Mesendoderm (in vitro differentiated cells): ENCODE results near the gene NEURL3.

Source experiments
- DNase-seq: peaks from one replicate; pipeline ENCODE4 v3.0.0; 2013
- H2AK5ac ChIP-seq: 2 replicates; pipeline ENCODE4 v1.6.1; 2013; ENCODE audit warnings: low read length, inconsistent platforms
- H2BK120ac ChIP-seq: 2 replicates; pipeline ENCODE4 v1.6.1; 2013; ENCODE audit warnings: low read depth, mild to moderate bottlenecking, low read length, moderate library complexity, mixed read lengths
- H2BK15ac ChIP-seq: replicated peaks from 2 replicates; pipeline ENCODE4 v1.6.1; 2013; ENCODE audit warnings: low read depth, mild to moderate bottlenecking, moderate library complexity
- H2BK5ac ChIP-seq: 2 replicates; pipeline ENCODE4 v1.6.1; 2013; ENCODE audit warnings: low read length, inconsistent platforms
- H3K18ac ChIP-seq: 2 replicates; pipeline ENCODE4 v1.6.1; 2013; ENCODE audit warnings: mild to moderate bottlenecking, low read length, mixed read lengths
- H3K23ac ChIP-seq: one replicate; pipeline ENCODE4 v1.6.1; 2013; ENCODE audit warnings: low read length
- H3K27ac ChIP-seq: 2 replicates; pipeline ENCODE4 v1.5.1; 2013; ENCODE audit warnings: low read depth, mild to moderate bottlenecking, inconsistent platforms, low read length, moderate library complexity
- H3K27me3 ChIP-seq: 2 replicates; pipeline ENCODE4 v1.6.1; 2013; ENCODE audit warnings: low read length, control low read depth, mild to moderate bottlenecking, inconsistent platforms; ENCODE audit not compliant: insufficient read depth, poor library complexity
- H3K36me3 ChIP-seq: 2 replicates; pipeline ENCODE4 v1.6.1; 2013; ENCODE audit warnings: low read length, inconsistent platforms; ENCODE audit not compliant: control insufficient read depth, insufficient read depth
- H3K4ac ChIP-seq: one replicate; pipeline ENCODE4 v1.6.1; 2013; ENCODE audit warnings: low read depth, mild to moderate bottlenecking, low read length, moderate library complexity
- H3K4me1 ChIP-seq: 2 replicates; pipeline ENCODE4 v1.6.1; 2013; ENCODE audit warnings: low read depth, low read length, inconsistent platforms; ENCODE audit not compliant: control insufficient read depth
- H3K4me2 ChIP-seq: 2 replicates; pipeline ENCODE4 v1.6.1; 2013; ENCODE audit warnings: low read length
- H3K4me3 ChIP-seq: 2 replicates; pipeline ENCODE4 v1.5.1; 2013; ENCODE audit warnings: mild to moderate bottlenecking, low read length
- H3K56ac ChIP-seq: one replicate; pipeline ENCODE4 v1.6.1; 2013; ENCODE audit warnings: low read length
- H3K79me1 ChIP-seq: 2 replicates; pipeline ENCODE4 v1.6.1; 2013; ENCODE audit warnings: low read length, inconsistent platforms
- H3K79me2 ChIP-seq: 2 replicates; pipeline ENCODE4 v1.6.1; 2013; ENCODE audit warnings: mild to moderate bottlenecking, low read length; ENCODE audit not compliant: control insufficient read depth, insufficient read depth
- H3K9ac ChIP-seq: 2 replicates; pipeline ENCODE4 v1.6.1; 2013; ENCODE audit warnings: low read length, inconsistent platforms
- H4K5ac ChIP-seq: one replicate; pipeline ENCODE4 v1.6.1; 2013; ENCODE audit warnings: low read length
- H4K8ac ChIP-seq: one replicate; pipeline ENCODE4 v1.6.1; 2013; ENCODE audit warnings: low read depth, mild to moderate bottlenecking, control low read depth, low read length, moderate library complexity
- WGBS: extraction: QIAGEN DNeasy Blood & Tissue Kit; methylation state at CpG from one replicate; pipeline ENCODE4 v1.1.7; 2013; ENCODE audit warnings: low lambda C conversion rate, missing lambda C conversion rate; ENCODE audit not compliant: insufficient coverage; ENCODE audit errors: extremely low coverage; 5-methylcytosine and 5-hydroxymethylcytosine counted together

NEURL3 gene

DNA sequence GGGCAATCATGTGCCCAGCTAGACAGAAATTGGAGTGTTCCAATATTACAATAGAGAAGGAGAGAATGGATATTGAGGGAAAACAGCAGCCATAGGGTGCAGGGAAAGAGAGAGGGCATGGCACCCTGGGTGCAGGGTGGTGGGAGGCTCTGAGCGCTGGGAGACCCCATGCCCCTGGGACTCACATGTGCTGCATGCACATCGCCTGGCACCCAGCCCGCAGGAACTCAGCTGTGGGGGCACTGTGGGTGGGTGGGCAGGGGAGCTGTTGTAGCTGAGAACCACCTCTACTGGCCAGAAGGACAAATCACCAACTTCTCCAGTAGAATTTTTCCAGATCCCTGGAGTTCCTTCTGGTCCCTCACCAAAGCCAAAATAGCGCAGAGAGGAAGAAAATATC, 7.2 kb upstream of the NEURL3 start:
- H3K79me2 ChIP-seq, result no peaks in the 10 kb centered on the region
- H3K4me2 ChIP-seq, result no peak overlapping the region
- H2AK5ac ChIP-seq, result no peak overlapping the region
- no peak overlapping the region for H3K18ac ChIP-seq
- H4K5ac ChIP-seq, result no peak overlapping the region
- whole genome bisulfite sequencing, result no CpG with 5 or more reads among the region's 4 CpGs
- no peak overlapping the region for H2BK15ac ChIP-seq
- H3K56ac ChIP-seq, result no peak overlapping the region
- H2BK5ac ChIP-seq, result no peak overlapping the region
- DNase-seq, result no peak
- no peak overlapping the region for H3K23ac ChIP-seq
- H3K79me1 ChIP-seq, result no peaks in the 10 kb centered on the region
- H3K4me1 ChIP-seq, result no peaks in the 10 kb centered on the region
- H2BK120ac ChIP-seq, result no peak overlapping the region
- no peak overlapping the region for H3K9ac ChIP-seq
- H4K8ac ChIP-seq, result no peak overlapping the region
- no peaks in the 10 kb centered on the region for H3K36me3 ChIP-seq
- H3K4me3 ChIP-seq, result no peak overlapping the region
- H3K4ac ChIP-seq, result no peak overlapping the region
- H3K27me3 ChIP-seq, result no peaks in the 10 kb centered on the region
- H3K27ac ChIP-seq, result no peak overlapping the region

DNA sequence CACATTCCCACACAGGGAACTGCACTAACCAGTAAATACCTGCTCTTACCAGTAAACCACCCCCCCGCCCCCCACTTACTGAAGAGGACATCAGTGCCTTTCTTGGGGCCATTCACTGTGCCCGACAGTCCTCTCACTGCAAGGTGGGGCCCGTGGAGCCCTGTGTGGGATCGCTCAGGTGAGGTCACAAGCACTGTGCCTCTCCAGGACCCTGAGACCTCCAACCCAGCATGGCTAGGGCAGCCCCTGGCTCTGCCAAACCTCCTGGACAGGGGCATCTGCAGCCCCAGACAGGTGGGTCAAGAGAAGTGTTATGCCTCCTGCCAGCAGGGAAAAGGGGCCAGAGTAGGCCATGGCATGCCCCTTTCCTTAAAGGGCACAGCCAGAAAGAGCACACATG, 6.7 kb upstream of the NEURL3 start:
- H3K27ac ChIP-seq, result no peak overlapping the region
- H3K27me3 ChIP-seq, result no peaks in the 10 kb centered on the region
- H3K79me2 ChIP-seq, result no peaks in the 10 kb centered on the region

DNA sequence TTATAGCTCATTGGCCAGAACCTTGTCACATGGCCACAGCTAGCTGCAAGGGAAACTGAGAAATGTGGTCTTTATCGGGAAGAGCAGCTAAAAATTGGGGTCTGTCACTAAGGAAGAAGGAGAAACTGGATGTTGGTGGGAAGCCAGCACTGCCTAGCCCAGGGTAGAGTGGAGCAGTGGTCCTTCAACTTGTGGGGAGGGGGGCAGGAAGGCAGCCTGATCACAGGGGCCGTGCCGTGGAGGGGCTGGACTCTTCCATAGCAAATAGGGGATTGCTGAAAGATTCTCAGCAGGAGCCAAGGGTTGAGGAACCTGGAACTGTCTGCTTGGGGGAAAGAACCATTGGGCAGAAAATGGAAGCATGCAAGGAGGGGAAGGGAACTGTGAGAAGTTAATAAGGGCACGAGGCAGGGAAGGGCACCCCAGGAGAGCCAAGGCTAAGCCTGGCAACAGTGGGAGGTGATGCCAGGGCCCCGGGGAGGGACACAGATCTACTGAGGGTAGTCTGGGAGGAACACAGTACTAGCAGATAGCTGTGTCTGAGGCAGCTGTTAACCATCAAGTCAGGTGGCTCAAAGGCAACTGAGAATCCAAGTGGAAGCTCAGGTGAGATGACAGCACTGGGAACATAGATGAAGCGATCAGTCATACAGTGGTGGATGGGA, 5.9 kb upstream of the NEURL3 start:
- no peaks in the 10 kb centered on the region for H3K27me3 ChIP-seq
- no peak overlapping the region for H3K27ac ChIP-seq
- H2BK15ac ChIP-seq, result no peak overlapping the region
- no CpG with 5 or more reads among the region's 6 CpGs for WGBS
- H4K5ac ChIP-seq, result no peak overlapping the region
- H2BK120ac ChIP-seq, result no peak overlapping the region
- H3K4me2 ChIP-seq, result no peak overlapping the region
- no peaks in the 10 kb centered on the region for H3K4me1 ChIP-seq
- no peak overlapping the region for H3K23ac ChIP-seq
- no peaks in the 10 kb centered on the region for H3K79me2 ChIP-seq
- H3K18ac ChIP-seq, result no peak overlapping the region
- no peak overlapping the region for H3K56ac ChIP-seq
- no peaks in the 10 kb centered on the region for H3K36me3 ChIP-seq
- H2BK5ac ChIP-seq, result no peak overlapping the region
- no peak overlapping the region for H3K4ac ChIP-seq
- no peak overlapping the region for H3K4me3 ChIP-seq
- DNase-seq, result no peak
- no peak overlapping the region for H2AK5ac ChIP-seq
- no peaks in the 10 kb centered on the region for H3K79me1 ChIP-seq
- no peak overlapping the region for H4K8ac ChIP-seq
- H3K9ac ChIP-seq, result no peak overlapping the region

More for the DNA sequence above, 6.7 kb upstream of the NEURL3 start:
- H3K79me1 ChIP-seq, result no peaks in the 10 kb centered on the region
- no peak overlapping the region for H3K56ac ChIP-seq
- no peaks in the 10 kb centered on the region for H3K4me1 ChIP-seq
- no peak overlapping the region for H3K9ac ChIP-seq
- H2BK120ac ChIP-seq, result no peak overlapping the region
- no peak overlapping the region for H2BK15ac ChIP-seq
- no peak overlapping the region for H3K4ac ChIP-seq
- H3K4me3 ChIP-seq, result no peak overlapping the region
- no peak for DNase-seq
- H3K23ac ChIP-seq, result no peak overlapping the region
- WGBS, result no CpG with 5 or more reads among the region's 4 CpGs
- no peak overlapping the region for H3K4me2 ChIP-seq
- H2AK5ac ChIP-seq, result no peak overlapping the region
- no peak overlapping the region for H2BK5ac ChIP-seq
- H3K18ac ChIP-seq, result no peak overlapping the region
- no peak overlapping the region for H4K8ac ChIP-seq
- no peaks in the 10 kb centered on the region for H3K36me3 ChIP-seq
- H4K5ac ChIP-seq, result no peak overlapping the region

DNA sequence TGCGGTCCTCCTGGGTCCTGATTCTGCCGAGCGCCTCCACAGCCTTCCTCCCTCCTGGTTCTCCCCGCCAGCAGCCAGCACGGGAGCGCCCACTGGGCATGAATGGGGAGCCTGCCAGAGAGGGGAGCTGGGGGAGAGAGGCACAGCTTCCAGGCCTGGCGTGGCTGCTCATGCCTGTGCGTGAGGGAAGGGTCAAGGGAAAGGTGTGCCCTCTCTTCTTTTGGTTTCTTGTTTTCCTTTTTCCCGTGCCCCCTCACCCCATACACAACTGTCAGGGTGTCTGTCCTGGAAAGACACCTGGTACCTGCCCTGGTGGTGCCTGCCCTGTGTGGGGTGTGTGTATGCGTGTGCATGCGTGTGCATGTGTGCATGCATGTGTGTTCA, 4.7 kb upstream of the NEURL3 start:
- Histone ChIP-seq H3K4me1 (no peaks in the 10 kb centered on the region), H3K27ac (no peak overlapping the region), H2BK15ac (no peak overlapping the region), H3K27me3 (no peaks in the 10 kb centered on the region), H3K79me2 (no peaks in the 10 kb centered on the region), H3K4me2 (no peak overlapping the region), H3K18ac (no peak overlapping the region), H3K23ac (no peak overlapping the region), H3K4ac (no peak overlapping the region), H2BK120ac (no peak overlapping the region), H4K8ac (no peak overlapping the region), H3K56ac (no peak overlapping the region), H3K79me1 (no peaks in the 10 kb centered on the region), H2BK5ac (no peak overlapping the region), H3K36me3 (no peaks in the 10 kb centered on the region), H2AK5ac (no peak overlapping the region), H4K5ac (no peak overlapping the region), H3K4me3 (no peak overlapping the region), H3K9ac (no peak overlapping the region)
- no CpG with 5 or more reads among the region's 11 CpGs for WGBS
- DNase-seq, result no peak

DNA sequence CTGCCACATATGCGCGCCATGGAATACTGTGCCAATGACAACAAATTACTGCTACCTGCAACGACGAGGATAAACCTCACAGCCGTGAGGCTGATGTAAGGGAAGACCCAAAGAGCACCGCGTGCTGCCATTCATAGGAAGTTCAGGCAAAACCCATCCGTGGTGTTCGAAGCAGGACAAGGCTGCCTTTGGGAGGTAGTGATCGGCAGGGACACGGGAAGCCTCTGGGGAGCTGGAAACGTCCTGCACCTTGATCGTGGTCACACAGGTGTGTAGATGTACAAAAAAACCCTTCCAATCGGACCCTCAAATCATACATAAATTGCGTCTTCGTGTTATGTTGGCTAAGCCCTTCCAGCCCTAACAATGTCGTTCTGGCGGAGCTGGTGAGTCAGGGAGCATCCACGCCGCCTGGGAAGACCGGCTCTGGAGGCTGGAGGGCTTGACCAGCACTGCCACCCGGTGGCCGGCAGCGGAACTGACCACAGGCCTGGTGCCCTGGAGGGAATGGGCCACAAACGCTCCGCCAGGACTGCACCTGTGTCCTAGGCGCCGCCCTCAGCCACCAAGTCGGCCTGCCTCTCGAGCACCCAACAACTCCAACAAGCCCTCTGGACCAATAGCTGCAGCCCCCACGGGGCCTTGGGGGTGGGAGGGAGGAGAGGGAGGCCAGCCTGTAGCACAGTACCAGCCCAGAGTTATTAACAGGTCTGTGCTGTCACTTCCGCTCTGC, 4.1 kb upstream of the NEURL3 start:
- H3K4ac ChIP-seq, result no peak overlapping the region
- H3K18ac ChIP-seq, result no peak overlapping the region
- H3K56ac ChIP-seq, result peak overlapping the region; percentile 12
- H3K9ac ChIP-seq, result peak overlapping the region; percentile 27
- H4K5ac ChIP-seq, result no peak overlapping the region
- no peaks in the 10 kb centered on the region for H3K4me1 ChIP-seq
- no peaks in the 10 kb centered on the region for H3K36me3 ChIP-seq
- H4K8ac ChIP-seq, result no peak overlapping the region
- no peak overlapping the region for H3K4me2 ChIP-seq
- no peak overlapping the region for H2AK5ac ChIP-seq
- H3K27me3 ChIP-seq, result no peaks in the 10 kb centered on the region
- no peak overlapping the region for H3K27ac ChIP-seq
- H3K79me2 ChIP-seq, result no peaks in the 10 kb centered on the region
- no peak overlapping the region for H3K23ac ChIP-seq
- DNase-seq, result peak; percentile 91
- no CpG with 5 or more reads among the region's 32 CpGs for WGBS
- no peaks in the 10 kb centered on the region for H3K79me1 ChIP-seq
- no peak overlapping the region for H2BK15ac ChIP-seq
- no peak overlapping the region for H2BK5ac ChIP-seq
- no peak overlapping the region for H3K4me3 ChIP-seq
- H2BK120ac ChIP-seq, result no peak overlapping the region
